HG03103 (cell line): Measurements from ENCODE around the gene CNTNAP5.

Experiments
- ATAC-seq: cut with Tn5 transposase; IDR thresholded peaks from one replicate; pipeline ENCODE4 v1.9.1; 2021; ENCODE audit warnings: low read depth; ENCODE audit not compliant: unreplicated experiment

CNTNAP5 gene

DNA sequence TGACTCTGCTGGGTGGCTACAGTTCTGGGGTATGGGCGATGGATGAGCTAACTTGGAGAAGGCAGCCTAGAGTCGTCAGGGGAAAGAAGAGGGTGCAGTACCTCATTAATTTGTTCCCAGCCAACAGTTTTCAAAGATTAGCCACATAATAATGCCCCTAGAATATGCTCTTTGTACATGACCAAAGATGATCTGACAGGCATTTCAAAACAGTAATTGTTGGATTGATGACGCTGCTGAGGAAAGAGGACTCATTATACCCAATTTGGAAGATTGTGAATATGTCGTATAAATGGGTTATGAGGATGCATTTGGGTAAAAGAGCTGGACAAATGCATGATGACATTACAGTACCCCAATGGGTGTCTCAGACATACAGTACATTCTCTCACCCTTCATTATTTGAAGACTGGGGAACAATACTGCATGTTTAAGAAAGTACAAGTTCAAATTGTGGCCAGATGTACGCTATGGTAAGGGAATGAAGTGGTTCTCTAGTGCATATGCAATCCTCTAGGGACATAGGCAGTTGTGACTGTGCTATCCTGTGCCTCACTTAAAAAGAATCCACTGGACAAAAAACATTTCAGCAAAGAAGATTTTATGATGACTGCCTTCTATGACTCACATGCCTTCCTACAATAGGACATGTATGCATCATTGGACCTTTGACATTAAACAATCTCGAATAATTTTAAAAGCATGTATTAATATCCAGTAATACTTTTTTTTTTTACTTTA lies 233.2 kb downstream of the CNTNAP5 start:
- no peak for ATAC-seq

DNA sequence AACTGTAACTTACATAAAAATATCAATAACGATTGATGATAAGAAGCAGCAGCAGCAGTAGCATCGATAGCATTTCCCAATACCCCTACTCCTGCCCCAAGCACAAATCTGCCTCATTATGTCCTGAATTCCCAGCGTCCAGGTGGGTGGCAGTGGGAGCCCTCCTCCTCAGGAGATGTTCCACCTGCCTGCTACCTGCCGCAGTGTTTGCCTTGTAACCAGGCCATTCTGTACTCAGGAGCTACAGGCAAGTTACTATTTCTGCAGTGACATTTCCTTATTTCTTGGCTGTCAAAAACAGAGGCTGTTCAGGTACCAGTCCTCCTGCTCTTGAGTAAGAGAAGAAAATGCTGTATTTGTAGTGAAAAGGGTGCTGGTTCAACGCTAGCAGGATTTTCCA lies 236.4 kb downstream of the CNTNAP5 start:
- no peak for ATAC-seq

DNA sequence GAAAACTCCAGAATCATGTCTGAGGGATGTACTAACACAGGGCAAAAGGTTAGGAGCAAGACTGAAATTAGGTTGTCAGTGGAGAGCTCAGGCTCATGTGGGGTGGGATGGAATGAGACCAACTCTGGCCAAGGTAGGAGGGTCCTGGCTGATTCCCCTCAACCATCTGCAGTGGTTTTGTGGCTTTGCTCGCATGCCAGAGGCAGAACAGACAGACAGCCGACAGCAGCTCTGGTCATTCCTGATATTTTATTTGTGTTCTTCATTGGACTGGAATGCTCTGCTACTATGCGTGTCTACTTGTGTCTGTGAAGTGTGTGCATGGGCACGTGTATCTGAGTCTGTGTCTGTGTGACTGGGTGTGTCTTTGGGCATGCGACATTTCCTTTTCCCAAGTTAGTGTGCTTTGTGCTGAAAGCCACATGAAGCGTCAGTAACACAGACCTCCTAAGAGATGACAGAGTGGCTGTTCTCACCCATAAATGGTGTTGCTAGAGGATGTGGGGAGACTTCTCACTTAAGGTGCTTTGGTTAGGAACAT lies 239.5 kb downstream of the CNTNAP5 start:
- no peak for ATAC-seq

DNA sequence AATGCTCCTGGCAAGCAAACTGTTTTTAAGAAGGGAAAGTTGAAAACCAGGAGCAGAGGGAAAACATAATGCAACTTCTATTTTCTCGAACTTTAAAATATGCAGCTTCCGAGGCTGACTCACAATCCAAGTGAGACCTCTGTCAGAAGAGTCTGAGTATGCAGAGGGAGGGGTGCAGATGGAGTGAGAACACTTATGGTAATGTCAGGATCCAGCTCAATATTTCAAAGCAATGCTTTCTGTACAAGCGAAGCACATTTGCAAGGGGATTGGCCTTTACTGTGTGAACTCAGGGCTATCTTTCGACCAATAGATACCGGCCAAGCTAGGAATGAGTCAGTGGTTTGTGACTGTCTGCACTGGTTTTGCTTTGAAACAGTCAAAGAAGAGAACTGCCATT lies 242.7 kb downstream of the CNTNAP5 start:
- no peak for ATAC-seq

DNA sequence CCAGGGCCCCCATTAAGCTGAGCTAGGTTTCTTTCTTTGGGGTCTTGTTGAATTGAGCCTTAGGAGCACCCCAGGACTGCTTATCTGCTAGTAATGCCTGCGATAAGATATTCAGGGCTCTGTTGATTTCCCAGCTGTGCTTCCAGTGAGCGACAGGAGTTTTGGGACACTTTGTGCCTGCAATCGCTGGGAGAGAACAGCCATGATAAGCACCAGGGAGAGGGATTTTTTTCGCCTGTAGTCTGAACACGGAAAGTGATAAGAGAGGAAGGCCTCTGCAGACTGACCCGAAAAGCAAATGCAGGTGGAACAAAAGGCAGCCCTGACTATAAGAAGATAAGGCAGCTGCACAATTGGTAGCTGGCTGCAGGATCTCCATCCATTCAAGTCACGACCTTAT lies 244.3 kb downstream of the CNTNAP5 start:
- ATAC-seq: no peak

DNA sequence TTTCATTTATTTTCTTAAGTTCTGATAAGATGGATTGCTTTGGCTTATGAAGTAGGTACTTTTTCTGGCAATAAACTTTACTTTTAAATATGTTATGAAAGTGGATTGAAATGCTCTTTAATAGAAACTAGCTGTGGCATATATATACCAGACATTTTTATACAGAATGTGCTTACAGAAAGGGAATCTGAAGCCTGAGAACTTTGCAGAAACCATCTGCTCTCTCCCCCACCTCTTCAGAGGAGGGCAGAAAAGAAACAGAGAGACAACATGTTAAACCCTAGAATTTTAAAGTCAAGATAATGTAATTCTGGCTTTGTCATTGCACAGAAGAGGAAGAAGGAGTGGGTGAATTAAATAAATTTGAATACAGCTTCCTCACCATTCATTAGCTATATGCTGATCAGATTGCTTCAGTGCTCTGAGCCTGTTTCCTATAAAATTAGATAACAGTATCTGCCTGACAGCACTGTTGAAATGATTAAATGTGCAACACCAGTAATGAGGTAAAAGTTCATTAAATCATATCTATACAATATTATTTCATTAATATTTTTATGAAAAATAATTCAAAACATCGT lies 247.3 kb downstream of the CNTNAP5 start:
- no peak for ATAC-seq

DNA sequence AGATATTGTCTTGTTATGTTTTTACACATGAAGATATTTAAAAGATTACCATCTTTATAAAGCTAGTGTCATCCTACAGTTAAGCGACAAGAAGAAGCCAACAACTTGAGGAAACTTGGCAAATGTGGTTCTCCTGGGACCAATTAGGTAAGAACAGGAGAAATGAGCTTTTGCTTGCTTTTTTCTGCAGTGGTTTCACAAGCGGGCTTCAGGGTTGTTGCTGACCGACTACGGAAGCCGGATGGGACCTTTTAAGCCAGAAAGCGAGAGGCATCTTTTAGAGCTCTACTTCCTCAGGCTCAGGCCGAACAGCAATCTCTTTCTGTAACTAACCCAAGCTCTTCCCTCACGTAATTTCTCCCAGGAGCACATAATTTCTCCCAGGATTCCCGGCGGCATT lies 256.5 kb downstream of the CNTNAP5 start:
- ATAC-seq: no peak

DNA sequence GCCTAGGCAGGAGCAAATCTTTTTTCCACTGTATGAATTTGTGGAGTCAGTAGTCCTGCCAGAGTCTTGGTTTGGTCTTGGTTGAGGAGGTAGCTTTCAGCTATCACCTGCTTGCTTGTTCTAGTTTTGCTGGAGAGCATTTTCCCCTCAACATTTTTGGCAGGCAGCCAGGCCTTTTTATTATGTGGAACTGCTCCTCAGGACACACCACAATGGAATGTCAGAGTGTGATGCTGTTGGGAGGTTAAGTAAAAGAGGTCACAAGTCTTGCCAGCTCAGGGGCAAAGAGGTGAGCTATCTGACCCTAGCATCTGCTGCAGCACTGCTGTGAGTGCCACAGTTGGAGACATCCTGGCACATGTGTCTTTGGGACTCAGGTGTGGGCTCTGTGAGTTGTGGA lies 258.0 kb downstream of the CNTNAP5 start:
- ATAC-seq: no peak

DNA sequence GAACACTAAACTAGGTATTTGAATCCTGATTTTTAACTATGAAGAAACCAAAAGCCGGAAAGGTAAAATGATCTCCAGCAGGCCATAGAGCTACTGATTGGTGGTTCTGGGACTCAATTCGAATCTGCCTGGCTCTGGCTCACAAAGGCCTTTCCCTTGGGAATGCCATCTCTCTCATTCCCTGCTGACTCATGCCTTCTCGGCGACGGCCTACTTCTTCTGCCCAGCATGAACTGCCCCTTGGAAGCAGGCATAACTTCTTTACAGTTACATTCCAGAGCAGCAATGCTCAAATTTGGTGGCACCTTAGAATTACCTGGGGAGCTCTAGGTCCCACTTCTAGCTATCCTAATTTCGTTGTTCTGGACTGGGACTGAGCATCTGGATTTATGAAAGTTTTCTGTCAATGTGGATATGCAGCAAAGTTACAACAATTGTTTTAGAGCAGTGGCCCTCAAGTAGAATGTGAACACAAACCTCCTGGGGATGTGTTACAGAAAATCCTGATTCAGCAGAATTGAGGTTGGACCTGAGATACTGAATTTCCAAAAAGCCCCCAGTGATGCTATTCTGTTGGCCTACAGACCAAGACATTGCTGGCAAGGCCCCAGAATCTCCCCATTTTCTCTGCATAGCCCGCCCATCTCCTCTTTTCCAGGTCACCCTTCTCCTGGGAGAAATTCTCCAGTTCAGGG lies 261.1 kb downstream of the CNTNAP5 start:
- ATAC-seq: no peak

DNA sequence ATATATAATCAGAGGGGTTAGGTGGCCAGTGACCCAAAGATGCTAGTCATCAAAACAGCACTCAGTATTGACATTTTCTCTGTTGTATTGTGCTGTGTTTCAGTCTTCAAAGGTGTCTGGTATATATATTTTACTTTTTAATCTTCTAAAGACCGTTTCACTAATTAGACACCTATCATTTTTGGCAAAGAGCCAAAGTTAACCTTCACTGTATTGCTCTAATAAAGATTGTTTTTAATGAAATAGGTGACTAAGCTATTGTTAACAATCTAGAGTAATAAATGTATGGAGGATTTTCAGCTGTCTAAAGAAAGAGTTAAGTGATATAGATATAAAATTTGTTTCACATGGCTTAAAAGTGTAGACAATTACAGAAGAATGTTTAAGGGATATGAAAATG lies 264.0 kb downstream of the CNTNAP5 start:
- no peak for ATAC-seq

DNA sequence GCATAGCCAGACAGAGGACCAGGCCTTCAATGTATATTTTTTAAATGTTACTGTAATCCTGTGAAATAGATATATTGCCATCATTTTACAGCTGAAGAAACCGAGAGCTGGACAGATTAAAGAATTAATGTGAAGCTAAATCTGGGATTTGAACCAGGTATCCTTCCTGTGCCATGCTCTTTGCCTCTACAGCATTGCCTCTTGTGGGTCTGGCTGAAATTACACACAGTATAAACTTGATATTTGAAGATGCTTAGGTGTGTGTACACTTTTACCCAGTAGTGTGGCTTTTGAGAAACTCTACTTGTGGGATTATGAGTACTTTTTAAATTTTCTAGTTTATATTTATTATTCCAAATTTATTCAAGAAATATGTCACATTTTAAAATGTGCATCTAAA lies 264.5 kb downstream of the CNTNAP5 start:
- ATAC-seq: no peak

DNA sequence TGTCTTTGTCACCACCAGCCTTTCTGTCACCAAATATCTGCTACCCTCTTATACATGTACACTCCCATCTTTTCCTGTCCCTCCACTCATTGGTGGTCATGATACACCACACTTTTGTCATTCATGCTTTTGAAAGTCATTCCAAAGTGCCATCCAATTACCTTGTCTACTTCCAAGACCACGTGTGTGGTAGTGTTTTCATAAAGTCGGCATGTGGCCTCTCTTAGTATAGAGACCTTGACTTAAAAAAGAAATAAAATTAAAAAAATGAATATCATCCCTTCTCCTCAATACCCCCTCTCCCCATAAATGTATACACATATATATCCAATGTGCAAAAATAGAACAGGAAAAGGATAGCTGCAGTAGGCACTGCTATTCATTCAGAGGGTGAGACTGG lies 271.4 kb downstream of the CNTNAP5 start:
- ATAC-seq: no peak

DNA sequence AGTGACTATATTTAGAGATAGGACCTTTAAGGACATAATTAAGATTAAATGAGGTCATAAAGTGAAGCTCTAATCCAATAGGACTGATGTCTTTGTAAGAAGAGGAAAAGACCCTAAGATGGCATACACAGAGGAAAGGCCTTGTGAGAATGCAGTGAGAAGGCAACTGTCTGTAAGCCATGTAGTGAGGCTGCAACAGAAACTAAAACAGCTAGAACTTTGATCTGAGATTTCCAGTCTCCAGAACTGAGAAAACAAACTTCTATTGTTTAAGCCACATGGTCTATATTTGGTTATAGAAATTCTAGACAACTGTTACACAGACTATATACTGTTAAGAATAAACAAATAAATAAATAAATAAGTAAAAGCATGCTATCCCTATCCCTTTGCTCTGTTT lies 276.8 kb downstream of the CNTNAP5 start:
- no peak for ATAC-seq

DNA sequence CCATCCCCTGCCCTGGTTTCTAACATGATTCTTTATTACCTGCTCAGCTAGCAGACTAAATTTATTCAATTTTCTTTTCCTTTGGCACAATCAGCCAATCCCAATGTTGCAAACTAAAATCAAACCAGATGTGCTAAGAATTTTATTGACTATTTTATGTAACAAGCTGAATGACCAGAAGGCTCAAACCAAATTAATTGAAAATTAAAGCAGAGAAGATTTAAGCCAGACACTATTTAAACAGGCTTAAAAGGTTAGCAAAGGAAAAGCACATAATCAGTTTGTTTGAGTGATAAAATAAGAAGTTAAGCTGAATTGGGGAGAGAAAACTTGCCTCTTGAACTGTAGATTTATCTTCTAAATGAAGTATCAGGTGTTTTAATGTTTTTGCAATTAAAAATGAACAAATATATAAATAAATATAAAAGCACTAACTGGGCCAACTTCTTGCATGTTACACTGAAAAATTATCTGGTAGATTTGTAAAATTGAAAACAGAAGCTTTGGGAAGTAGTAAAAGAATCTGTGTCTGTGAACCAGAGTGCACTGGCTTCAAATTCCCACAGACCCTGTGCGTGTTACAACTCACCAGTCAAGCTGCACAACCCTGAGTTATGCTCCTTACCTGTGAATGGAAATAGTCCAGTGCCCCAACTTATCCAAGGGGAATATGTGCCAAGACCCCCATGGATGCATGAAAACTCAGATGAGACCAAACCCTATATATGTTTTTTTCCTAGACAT lies 283.4 kb downstream of the CNTNAP5 start:
- ATAC-seq: no peak

DNA sequence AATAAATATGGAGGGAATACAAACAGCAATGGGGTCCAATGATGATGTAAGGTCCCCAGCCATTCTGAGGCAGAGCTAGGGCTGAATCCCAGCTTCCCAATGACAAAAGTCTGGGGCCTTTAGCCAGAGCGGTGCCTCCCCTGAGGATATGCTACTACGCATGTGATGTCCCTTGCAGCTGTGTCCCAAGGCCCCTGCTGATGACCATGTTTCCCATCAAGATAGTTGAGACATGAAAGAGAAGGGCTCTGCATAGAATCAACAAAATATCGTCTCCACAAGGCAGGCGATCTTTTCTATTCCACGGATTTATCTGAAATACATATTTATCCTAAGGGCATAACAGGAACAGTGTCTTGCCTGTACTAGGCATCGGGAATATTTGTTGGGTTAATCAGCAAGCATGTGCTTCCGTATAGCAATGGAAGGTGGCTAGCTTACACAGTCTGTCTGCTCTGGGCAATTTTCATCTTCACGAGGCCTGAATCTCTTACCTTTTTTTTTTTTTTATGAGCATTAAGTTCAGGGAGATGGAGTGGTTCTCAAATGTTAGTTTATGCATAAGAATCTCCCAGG lies 284.6 kb downstream of the CNTNAP5 start:
- ATAC-seq: no peak

DNA sequence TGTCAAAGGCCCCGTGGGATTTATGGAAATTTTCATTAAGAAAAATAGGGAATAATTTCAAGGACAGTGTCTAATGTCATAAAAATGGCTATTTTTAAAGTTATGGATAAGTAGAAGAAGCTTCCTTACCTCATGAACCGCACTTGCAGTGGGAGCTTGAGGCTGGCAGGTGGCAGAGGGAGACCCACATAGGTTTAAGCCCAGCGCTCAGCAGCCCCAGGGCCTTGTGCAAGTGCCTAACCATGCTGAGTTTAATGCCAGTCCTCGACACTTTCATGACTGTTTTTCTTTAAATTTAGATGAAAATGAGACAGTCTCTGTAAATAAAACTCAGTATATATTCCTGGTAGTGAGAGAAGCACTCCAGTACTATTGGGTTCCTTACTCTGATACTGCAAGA lies 285.6 kb downstream of the CNTNAP5 start:
- no peak for ATAC-seq

DNA sequence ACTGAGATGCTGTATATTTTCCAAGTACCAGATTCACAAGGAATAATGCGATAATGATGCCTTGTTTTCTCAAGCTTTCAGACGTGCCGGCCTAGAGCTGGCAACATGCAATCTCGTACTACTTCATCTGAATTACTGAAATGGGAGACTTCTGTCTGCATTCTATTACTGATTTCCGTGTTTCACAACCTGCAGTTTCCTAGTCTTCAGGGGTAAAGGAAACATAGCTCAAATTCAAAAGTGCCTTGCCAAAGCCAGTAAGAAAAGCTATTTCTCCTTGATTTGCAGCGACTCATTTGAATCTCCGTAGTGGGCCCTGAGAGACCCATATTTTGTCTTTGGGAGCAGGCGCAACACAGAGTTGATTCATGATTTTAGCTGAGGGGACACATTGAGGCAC lies 289.0 kb downstream of the CNTNAP5 start:
- no peak for ATAC-seq

DNA sequence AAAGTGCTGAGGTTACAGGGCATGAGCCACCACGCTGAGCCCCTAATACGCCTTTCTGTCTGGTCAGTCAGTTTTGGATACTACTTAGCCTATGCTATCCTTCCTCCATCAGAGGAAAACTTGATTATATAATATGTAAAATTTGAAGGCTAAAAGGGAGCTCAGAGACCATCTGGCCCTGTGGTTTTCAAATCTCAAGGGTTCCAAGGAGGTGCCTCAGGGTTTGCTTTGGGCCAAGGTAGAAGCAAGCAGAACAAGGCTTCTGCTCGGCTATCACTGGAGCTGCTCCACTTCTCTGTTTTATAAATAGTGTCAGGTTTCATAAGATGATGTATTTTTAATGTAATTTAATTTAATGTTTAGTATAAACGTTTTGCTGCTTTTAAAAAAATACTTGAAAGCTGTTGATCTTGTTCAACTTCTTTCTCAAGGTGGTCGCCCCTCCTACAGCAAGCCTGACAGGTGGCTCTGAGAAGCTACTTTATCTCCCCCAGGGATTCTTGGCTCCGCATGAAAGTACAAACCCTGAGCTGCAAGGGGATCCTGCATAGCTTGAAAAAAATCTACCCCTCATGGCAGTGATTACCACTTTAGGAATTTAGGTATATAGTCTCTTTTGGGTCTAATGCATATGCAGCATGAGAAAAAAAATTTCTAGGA lies 290.3 kb downstream of the CNTNAP5 start:
- ATAC-seq: no peak

DNA sequence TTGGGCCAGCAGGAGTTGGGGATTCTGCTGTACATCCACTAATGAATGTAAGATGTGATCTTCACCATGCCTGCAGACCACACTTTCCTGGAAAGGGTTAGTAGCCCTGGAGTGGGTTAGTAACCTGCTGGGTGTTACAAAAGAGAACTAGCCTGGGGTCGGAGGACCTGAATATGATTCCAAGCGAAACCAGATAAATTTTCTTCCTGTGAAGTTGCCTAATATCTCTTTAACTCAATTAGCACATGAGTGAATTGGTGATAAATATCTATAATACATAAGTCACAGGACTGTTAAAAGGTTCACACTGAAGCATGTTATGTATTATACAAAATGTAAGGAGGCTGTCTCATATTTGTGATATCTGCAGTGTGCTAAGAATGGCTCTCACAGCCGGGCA lies 291.0 kb downstream of the CNTNAP5 start:
- no peak for ATAC-seq

DNA sequence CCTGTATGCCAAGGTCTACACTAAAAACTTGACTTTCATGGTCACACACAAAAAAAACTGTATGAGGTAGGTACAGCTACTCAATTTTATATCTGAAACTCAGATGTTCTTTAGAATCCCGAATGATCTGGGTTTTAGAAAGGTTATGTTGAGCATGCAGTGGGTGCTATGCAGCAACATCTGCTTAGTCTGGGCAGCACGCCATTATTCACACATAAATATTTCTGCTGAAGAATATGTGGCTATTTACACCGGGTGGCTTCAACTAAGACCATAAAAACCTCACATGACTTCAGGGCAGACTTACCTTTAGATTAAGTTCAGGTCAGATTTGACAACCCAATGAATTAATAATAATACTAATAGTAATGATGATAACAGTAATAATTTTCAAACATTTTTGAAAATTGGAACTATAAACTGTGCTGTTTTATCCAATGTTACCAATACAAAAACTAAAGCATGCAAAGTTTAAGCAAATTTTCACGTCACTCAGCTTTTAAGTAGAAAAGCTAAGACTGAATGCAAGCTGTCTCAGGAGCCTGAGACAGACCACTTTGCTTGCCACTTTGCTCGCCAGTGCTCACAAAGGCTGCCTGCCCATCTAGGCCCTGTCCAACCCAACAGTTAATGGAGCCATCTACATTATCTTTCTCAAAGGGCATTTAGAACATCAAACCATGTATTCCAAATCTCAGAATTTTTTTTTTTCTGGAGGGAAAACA lies 292.0 kb downstream of the CNTNAP5 start:
- ATAC-seq: no peak
